Smooth muscle cell (in vitro differentiated cells): ENCODE results near the gene SLC2A13. TPM values are rescaled to one million over a fixed set of nuclear protein-coding genes. Genes with fewer than 3 reads are reported as not detected.

ENCODE experiments used
- DNase-seq: peaks from one replicate; lab custom pipeline; 2025; ENCODE audit not compliant: unreplicated experiment; lab: John Stamatoyannopoulos, UW
- H2AFZ ChIP-seq: fragments of 200-600 bp; sonication (generic); 2 replicates; pipeline ENCODE4 v1.6.0; 2016; ENCODE audit warnings: antibody characterized with exemption, low read depth, mild to moderate bottlenecking
- H3F3A ChIP-seq: fragments of 200-600 bp; sonication (generic); 2 replicates; pipeline ENCODE4 v1.6.0; 2017; ENCODE audit warnings: antibody characterized with exemption, low read depth
- H3K27ac ChIP-seq: fragments of 200-600 bp; sonication (generic); 2 replicates; pipeline ENCODE4 v1.5.1; 2016; ENCODE audit warnings: low read depth, mild to moderate bottlenecking
- H3K27me3 ChIP-seq: fragments of 200-600 bp; sonication (generic); 2 replicates; pipeline ENCODE4 v1.6.1; 2016; ENCODE audit warnings: low read depth, mild to moderate bottlenecking
- H3K36me3 ChIP-seq: fragments of 200-600 bp; sonication (generic); 2 replicates; pipeline ENCODE4 v1.5.1; 2016; ENCODE audit warnings: low read depth
- H3K4me1 ChIP-seq: fragments of 200-600 bp; sonication (generic); 2 replicates; pipeline ENCODE4 v1.5.1; 2016; ENCODE audit warnings: low read depth
- H3K4me2 ChIP-seq: fragments of 200-600 bp; sonication (generic); 2 replicates; pipeline ENCODE4 v1.6.0; 2016; ENCODE audit warnings: mild to moderate bottlenecking
- H3K4me3 ChIP-seq: fragments of 200-600 bp; sonication (generic); 2 replicates; pipeline ENCODE4 v1.5.1; 2016; ENCODE audit warnings: mild to moderate bottlenecking
- H3K79me2 ChIP-seq: fragments of 200-600 bp; sonication (generic); 2 replicates; pipeline ENCODE4 v1.6.0; 2016; ENCODE audit warnings: low read depth, mild to moderate bottlenecking
- H3K9ac ChIP-seq: fragments of 200-600 bp; sonication (generic); 2 replicates; pipeline ENCODE4 v1.6.0; 2016; ENCODE audit warnings: low read depth
- H3K9me3 ChIP-seq: fragments of 200-600 bp; sonication (generic); replicated peaks from 2 replicates; pipeline ENCODE4 v1.5.1; 2016; ENCODE audit warnings: low read depth
- H4K20me1 ChIP-seq: fragments of 200-600 bp; sonication (generic); 2 replicates; pipeline ENCODE4 v1.6.0; 2016; ENCODE audit warnings: low read depth
- WGBS: methylation state at CpG from one replicate; pipeline ENCODE4 v1.1.7; 2016; ENCODE audit warnings: low lambda C conversion rate; 5-methylcytosine and 5-hydroxymethylcytosine counted together
- polyA plus RNA-seq: library from polyadenylated mRNA; unstranded; fragments of >200 nt; fragmentation: Nextera tagmentation; extraction: Ambion mirVana; gene quantifications from 2 replicates; pipeline ENCODE4 v1.2.1, GENCODE V29; 2016
- total RNA-seq: library from RNA; depleted of rRNA; stranded (reverse); fragments of >200 nt; gene quantifications from 2 replicates; pipeline ENCODE4 v1.2.3, GENCODE V29; 2014
- TF ChIP-seq, protein P1 (sequence below): fragments of 200-600 bp; sonication (generic); IDR thresholded peaks from 2 replicates; pipeline ENCODE4 v1.5.1; 2017; ENCODE audit warnings: borderline replicate concordance, mild to moderate bottlenecking, antibody characterized with exemption; ENCODE audit not compliant: insufficient read depth, poor library complexity, severe bottlenecking

SLC2A13 gene
- total and polyA plus RNA-seq, 2 experiments from 2014 or later = 9.6 to 27.4 TPM

DNA sequence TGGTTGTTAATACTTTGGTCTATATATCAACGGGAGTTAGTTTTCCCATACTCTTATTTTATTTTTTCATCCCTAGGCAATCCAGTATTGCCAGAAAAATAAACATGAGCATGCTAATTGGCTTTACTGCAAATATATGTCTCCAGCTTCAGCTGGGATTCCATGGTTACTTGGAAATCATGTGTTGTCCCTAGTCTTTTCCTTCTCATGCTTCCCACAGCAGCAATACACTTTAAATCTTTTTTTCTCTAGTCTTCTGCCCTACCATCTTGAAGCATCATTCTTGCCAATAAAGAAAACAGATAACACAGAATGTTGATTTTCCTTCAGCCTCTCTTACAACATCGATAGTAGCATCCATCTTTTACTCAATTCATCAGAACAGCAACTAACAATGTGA lies 60.2 kb downstream of the SLC2A13 start:
- TF ChIP-seq, protein P1, sequence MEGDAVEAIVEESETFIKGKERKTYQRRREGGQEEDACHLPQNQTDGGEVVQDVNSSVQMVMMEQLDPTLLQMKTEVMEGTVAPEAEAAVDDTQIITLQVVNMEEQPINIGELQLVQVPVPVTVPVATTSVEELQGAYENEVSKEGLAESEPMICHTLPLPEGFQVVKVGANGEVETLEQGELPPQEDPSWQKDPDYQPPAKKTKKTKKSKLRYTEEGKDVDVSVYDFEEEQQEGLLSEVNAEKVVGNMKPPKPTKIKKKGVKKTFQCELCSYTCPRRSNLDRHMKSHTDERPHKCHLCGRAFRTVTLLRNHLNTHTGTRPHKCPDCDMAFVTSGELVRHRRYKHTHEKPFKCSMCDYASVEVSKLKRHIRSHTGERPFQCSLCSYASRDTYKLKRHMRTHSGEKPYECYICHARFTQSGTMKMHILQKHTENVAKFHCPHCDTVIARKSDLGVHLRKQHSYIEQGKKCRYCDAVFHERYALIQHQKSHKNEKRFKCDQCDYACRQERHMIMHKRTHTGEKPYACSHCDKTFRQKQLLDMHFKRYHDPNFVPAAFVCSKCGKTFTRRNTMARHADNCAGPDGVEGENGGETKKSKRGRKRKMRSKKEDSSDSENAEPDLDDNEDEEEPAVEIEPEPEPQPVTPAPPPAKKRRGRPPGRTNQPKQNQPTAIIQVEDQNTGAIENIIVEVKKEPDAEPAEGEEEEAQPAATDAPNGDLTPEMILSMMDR = no peak
- no peak overlapping the region for H3K27ac ChIP-seq
- peaks cover 4% of the 10 kb centered on the region for H4K20me1 ChIP-seq
- no peak overlapping the region for H3K4me3 ChIP-seq
- H3K4me1 ChIP-seq = no peaks in the 10 kb centered on the region
- no peaks in the 10 kb centered on the region for H3K9me3 ChIP-seq
- no peaks in the 10 kb centered on the region for H3K27me3 ChIP-seq
- no peaks in the 10 kb centered on the region for H3F3A ChIP-seq
- no peak overlapping the region for H2AFZ ChIP-seq
- no peak overlapping the region for H3K9ac ChIP-seq
- H3K4me2 ChIP-seq = no peak overlapping the region
- no peak for DNase-seq
- H3K79me2 ChIP-seq = no peaks in the 10 kb centered on the region
- WGBS = 94% methylated on average over 2 of the region's 2 CpGs
- no peaks in the 10 kb centered on the region for H3K36me3 ChIP-seq

DNA sequence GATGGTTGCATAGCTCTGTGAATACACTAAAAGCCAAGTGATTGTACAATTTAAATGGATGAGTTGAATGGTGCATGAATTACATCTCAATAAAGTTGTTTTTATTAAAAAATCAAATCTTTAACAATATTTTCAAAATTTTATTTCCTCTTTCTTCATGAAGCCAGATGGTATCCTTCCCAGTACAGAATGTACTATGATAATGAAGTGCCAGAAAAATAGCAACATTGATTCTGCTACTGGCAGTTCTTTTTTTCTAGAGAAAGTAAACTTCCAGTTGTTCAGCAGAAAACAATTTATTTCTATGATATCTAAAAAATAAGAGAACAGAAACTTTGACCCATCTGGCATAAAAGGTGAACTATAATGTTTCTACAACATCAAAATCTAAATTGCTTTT lies 61.5 kb downstream of the SLC2A13 start:
- DNase-seq = no peak
- no peak overlapping the region for H3K4me3 ChIP-seq
- no peaks in the 10 kb centered on the region for H3K36me3 ChIP-seq
- no peak overlapping the region for H3K27ac ChIP-seq
- no peaks in the 10 kb centered on the region for H3K4me1 ChIP-seq
- no peaks in the 10 kb centered on the region for H3K27me3 ChIP-seq
- TF ChIP-seq, protein P1 = no peak
- H3K79me2 ChIP-seq = no peaks in the 10 kb centered on the region
- H3K9ac ChIP-seq = no peak overlapping the region
- H3F3A ChIP-seq = no peaks in the 10 kb centered on the region
- H4K20me1 ChIP-seq = no peaks in the 10 kb centered on the region
- H2AFZ ChIP-seq = no peak overlapping the region
- no peak overlapping the region for H3K4me2 ChIP-seq
- H3K9me3 ChIP-seq = no peaks in the 10 kb centered on the region

DNA sequence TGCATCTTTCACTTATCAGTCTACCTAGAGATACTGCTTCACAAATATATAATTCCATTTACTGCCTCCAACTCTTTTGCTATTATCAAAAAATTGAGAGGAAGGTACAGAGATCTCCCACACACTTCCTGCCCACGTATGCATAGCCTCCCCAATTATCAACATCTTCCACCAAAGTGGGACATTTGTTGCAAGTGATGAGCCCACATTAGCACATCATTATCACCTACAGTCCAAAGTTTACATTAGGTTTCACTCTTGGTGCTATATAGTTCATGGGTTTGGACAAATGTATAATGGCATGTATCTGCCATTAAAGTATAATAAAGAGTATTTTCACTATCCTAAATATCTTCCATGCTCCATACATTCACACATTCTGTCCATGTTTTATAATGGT lies 66.3 kb downstream of the SLC2A13 start:
- 82% methylated on average over 1 of the region's 1 CpG for WGBS
- peaks cover 4% of the 10 kb centered on the region for H3K4me1 ChIP-seq

DNA sequence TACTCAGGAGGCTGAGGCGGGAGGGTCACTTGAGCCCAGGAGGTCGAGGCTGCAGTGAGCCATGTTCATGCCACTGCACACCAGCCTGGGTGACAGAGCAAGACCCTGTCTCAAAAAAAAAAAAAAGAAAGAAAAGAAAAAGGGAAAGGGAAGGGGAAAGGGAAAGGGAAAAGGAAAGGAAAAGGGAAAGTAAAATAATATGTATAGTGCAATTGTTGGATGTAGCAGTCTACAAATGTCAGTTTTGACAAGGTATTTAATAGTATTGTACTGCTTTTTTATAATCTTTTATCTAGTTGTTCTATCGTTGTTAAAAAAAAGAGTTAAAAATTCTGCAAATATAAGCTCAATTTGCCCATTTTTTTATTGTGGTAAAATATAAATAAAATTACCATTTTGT lies 67.3 kb downstream of the SLC2A13 start:
- no peaks in the 10 kb centered on the region for H3K9me3 ChIP-seq
- 92% methylated on average over 3 of the region's 3 CpGs for WGBS

More for the DNA sequence above, 66.3 kb downstream of the SLC2A13 start:
- Histone ChIP-seq H2AFZ (no peak overlapping the region), H4K20me1 (no peaks in the 10 kb centered on the region), H3K9me3 (no peaks in the 10 kb centered on the region), H3K79me2 (no peaks in the 10 kb centered on the region), H3K27ac (no peak overlapping the region), H3F3A (no peaks in the 10 kb centered on the region), H3K4me3 (no peak overlapping the region), H3K27me3 (no peaks in the 10 kb centered on the region), H3K4me2 (no peak overlapping the region), H3K36me3 (no peaks in the 10 kb centered on the region), H3K9ac (no peak overlapping the region)
- TF ChIP-seq, protein P1 = no peak
- no peak for DNase-seq

More for the DNA sequence above, 67.3 kb downstream of the SLC2A13 start:
- TF ChIP-seq, protein P1 = no peak
- no peaks in the 10 kb centered on the region for H4K20me1 ChIP-seq
- H3F3A ChIP-seq = no peaks in the 10 kb centered on the region
- H3K9ac ChIP-seq = no peak overlapping the region
- no peak overlapping the region for H3K27ac ChIP-seq
- H3K4me1 ChIP-seq = peaks cover 6% of the 10 kb centered on the region
- no peaks in the 10 kb centered on the region for H3K27me3 ChIP-seq
- H2AFZ ChIP-seq = no peak overlapping the region
- no peak overlapping the region for H3K4me3 ChIP-seq
- H3K4me2 ChIP-seq = no peak overlapping the region
- H3K79me2 ChIP-seq = no peaks in the 10 kb centered on the region
- no peak for DNase-seq
- H3K36me3 ChIP-seq = no peaks in the 10 kb centered on the region
